HG02870 (cell line): ENCODE data around the gene PSD4.
A peak's percentile ranks its signal among the peaks of the same experiment; 100 is the strongest.
"Not testable (repeated sequence)": the region's sequence is repeated elsewhere in the genome, so short reads cannot be mapped to it uniquely, and the experiment has no call there.

Experiments
- ATAC-seq: cut with Tn5 transposase; IDR thresholded peaks from one replicate; pipeline ENCODE4 v1.9.1; 2021; ENCODE audit warnings: mild to moderate bottlenecking, moderate library complexity; ENCODE audit not compliant: unreplicated experiment

The PSD4 gene

DNA sequence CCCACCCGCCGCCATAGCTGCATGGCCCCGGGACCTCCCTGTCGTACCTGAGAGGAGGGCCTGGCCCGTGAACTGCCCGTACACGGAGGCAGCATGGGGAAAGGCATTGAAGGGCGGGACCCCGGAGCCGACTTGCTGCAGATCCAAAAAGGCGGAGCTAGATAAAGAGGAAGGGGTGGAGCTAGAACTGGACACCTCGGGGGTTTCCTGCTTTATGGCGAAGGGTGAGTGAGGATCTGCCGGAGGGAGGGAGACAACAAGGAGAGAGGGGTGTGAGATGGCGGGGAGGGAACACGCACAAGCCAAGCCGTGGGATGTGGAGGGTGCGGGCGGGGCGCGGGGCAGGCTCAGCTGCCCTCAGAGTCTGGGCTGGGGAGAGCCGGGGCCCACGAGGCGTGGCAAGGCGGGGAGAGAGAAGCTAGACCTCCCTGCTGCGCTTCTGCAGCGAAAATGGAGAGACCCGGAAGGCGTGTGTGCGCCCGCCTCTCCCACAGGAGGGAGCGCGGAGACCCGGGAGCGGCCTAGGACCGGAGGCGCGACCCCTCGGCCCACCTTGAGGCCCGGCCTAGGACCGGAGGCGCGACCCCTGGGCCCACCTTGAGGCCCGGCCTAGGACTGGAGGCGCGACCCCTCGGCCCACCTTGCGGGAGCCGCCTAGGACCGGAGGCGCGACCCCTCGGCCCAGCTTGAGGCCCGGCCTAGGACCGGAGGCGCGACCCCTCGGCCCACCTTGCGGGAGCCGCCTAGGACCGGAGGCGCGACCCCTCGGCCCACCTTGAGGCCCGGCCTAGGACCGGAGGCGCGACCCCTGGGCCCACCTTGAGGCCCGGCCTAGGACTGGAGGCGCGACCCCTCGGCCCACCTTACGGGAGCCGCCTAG, 61.8 kb downstream of the PSD4 start:
- not testable (repeated sequence) for ATAC-seq

DNA sequence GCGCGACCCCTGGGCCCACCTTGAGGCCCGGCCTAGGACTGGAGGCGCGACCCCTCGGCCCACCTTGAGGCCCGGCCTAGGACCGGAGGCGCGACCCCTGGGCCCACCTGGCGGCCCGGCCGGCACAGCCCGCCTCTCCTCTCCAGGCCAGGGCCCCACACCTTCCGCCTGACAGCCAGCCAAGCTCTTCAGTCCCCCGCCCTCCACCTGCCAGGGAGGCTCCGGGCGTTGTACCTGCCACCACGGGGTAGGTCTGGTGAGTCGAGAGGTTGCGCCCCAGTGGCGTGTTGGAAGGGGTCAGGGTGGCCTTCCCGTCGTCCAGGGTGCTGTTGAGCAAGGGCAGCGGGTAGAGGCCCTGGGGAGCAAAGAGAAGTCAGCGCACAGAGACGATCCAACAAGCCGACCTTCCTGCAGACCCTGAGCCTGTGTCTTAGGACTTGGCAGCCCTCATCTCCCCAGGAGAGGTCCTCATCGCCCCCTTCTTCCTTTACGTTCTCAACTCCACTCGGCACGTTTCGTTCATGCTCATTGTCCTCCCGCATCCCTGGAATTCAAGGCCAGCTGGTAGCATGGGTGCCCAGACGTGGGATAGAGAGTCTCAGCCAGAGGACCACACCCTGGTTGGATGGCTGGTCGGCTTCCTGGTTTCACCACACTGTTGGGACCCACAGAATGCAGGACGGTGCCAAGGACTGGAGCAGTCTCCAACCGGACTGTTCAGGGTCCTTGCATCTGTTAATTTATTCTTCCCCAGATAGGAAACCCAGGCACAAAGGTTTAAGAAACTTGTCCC, 62.8 kb downstream of the PSD4 start:
- no peak for ATAC-seq

DNA sequence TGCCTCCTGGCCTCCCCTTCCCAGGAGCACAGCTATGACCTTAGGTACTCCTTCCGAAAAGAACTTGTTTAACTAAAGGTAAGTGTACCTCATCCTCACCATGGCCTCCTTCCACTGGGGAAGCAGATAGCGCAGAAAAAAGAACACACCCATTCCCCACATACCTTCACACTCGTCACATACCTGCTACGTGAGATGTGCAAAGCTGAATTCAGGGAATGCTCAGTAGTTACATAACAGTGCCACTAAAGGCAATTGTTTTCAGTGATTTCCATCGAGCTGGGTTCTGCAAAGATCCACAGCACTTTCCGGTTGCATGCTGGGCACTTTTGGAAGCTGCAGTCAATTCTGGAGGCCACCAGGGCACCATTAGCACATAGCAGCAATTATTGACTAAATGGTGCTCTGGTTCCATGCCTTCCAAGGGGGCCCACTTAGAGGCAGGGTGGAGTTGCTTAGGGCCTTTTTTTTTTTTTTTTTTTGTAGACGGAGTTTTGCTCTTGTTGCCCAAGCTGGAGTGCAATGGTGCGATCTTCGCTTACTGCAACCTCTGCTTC, 63.9 kb downstream of the PSD4 start:
- ATAC-seq: no peak

DNA sequence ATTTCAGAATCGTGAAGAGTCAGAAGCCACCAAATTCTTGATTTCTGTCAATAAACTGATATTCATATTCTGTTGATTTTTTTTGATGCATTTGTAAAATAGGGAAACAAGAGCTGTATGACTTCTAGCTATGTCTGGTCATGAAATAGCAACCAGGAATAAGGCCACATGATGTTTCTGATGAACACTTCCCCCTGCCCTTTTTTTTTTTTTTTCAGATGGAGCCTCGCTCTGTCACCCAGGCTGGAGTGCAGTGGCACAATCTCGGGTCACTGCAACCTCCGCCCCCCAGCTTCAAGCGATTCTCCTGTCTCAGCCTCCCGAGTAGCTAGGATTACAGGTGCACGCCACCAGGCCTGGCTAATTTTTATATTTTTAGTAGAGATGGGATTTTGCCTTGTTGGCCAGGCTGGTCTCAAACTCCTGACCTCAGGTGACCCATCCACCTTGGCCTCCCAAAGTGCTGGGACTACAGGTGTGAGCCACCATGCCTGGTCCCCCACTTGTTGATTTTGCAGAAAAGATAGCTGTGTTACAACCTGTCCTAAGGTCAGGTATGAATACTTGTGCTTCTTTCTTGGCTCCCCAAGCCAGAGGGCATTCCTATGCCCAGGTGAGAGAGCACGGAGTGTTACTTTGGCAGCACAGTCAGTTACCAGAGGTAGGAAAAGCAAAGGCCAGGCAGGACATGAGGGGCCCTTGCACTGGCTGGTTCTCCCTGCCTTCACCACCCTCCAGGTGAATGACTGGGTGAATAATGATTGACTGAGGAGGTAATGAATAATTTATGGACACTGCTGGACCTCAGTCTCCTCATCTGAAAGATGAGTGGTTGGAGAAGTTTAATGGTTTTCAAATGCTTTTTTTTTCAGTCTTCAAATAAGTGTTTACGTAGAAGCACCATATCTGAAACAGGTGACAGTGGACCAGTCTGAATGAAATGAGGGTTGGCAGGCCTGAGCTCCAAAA, 65.4 kb downstream of the PSD4 start:
- no peak for ATAC-seq

DNA sequence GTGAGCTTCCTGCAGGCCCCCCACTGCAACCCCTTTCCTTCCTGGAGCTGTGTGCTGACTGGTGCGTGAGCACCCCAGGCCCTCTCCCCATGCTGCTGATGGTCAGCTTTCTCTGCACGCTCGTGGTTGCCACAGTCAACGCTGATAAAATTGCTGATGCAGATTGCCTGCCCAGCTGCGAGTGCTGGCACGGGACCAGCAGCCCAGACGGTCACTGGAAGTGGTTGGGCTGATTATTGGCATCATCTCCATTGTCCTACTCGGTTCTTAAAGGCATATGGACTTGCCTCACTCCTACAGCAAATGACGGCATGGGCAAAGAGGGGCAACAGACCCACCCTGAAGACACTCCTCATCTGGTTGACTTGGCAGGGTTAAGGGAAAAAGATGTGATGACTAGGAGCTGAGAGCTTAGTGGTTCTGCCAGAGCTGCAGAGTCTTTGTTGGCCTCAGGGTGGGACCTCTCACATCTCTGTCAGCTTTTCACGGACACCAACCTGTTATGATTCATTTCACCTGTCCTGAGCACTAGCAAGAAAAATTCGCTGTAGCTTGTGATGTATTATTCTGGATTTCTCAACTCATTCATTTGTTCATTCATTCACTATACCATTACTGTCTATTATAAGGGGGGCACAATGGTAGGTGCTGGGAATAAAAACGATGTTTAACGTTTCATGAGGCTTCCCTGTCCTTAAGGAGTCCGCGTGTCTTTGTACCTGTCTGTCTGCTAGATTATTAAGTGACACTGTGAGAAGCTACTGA, 66.6 kb downstream of the PSD4 start:
- no peak for ATAC-seq

DNA sequence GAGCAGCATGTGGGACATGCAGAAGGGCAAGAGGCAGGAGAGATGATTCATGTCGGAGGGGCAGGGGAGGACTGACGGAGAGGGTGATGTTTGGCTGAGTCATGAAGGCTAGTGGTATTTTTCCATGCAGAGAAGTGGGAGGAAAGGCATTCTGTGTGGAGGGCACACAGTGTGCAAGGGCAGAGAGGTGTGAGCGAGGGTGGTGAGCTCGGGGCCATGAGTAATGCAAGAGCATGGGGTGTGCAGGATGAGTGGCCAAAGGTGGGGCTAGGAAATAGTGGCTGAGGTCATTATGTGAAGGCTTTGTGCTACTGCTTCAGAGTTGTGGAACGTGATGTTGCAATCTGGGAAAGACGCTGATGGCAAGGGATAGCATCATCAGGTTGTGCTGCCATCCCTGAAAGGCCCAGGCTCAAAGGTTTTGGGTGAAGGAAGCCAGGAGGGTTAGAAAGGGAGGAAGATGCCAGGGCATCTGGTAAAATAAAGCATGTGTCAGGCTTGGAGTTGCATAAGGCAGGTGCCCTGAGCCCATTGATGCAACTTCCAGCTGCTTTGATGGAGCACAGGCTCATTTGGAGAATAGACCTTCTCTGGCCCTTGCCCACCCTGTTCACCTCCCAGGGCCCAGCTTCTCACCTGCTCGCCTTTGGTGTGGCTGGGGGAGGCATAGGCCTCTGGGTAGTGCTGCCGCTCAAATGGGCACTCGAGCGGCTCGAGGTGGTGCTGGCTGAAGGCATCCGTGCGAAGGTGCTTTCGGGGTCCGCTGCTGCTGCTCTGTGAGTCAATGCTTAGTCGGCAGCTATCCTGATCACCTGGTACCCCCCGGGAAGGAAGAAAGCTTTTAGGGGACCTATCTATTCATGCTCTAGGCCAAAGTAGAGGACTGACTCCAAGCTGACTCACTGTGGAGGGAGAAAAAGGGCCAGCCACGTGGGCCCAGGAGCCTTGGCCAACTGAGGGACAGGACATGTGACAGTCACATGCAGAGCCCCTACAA, 67.4 kb downstream of the PSD4 start:
- no peak for ATAC-seq

DNA sequence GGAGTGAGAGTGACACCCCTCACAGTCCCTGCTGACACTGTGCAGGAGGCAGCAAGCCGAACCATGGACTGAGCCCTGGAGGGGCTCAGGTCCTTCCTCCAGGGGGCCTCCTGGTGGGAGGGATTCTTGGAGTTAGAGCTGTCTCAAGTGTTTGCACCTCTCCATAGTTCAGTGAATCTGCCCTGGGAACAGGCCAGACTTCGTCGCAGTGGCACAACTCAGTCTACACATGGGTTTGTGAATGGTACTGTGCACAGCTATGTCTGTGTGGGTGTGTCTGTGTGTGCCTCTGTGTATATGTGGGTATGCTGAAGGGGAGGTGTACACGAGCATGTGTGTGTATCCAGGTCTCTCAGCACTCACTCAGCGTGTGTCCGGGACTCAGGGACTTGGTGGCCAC, 68.6 kb downstream of the PSD4 start:
- no peak for ATAC-seq

DNA sequence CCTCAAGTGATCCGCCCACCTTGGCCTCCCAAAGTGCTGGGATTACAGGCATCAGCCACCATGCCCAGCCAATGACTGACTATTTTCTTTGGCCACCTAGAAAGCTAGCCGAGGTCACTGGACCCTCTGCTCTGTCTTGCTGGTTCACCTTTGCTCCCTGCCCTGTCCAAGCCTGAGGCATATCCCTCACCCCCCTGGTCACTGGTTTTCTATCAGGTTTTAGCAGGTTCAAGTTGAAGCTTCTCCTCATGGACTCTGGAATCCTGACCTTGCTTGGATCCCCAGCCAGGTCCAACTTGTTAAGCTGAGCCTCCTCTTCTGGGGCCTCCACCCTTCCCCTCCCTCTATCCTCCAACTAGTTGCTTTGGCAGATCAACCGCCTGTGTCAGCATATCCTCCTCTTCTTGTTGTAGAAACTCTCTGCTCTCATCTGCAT, 71.5 kb downstream of the PSD4 start:
- ATAC-seq: no peak

DNA sequence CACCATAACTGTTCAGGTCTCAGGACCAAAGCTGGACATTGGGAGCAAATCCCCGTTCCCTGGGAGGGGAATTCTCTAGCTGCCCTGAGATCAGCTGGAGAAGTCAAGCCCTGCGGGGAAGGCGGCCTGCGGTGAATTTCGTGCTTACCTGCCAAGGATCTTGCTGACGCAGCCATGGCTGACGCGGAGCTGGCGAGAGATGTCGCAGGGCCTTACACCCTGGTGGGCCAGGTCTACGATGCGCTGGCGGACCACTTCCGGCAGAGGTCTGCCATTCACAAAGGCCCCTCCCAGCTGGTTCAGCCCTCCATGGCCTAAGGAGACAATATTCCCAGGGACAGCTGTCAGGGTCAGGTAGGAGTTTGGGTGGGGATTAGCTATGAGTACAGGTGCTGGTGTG, 72.8 kb downstream of the PSD4 start:
- no peak for ATAC-seq

DNA sequence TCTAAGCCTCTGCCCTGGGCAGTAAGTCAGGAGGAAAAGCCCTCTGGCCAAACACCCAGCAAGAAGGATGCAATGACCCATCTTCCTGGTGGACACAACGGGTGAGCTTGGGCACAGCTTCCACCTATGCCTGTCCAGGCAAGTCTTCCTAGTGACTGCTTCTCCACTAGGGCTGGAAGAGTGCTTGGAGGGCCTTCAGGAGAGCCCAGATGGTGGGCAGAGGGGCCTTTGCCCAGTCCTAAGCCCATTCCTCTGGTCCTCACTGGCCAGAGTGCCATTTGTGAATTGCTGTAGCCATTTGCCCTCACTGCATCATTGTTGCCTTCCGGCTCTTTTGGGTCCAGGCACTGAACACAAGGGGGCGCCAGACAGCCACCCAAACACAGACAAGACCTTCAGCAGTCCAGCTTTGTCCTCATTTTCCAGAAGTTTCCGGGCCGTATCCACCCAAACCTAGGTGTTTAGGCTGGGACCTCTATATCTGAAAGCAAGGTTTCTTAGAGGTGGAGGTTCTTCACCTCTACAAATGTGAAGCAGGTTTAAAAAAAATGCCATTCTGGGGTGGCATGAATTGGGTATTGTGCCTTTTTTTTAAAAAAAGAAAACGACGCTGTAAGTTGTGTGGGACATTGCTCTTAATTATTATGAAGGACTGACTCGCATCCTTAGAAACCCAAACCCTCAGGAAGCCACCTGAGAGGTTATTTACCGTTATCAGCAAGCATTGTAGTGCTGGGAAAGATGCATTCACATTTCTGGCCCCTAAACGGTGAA, 75.4 kb downstream of the PSD4 start:
- peak; percentile 55 for ATAC-seq

DNA sequence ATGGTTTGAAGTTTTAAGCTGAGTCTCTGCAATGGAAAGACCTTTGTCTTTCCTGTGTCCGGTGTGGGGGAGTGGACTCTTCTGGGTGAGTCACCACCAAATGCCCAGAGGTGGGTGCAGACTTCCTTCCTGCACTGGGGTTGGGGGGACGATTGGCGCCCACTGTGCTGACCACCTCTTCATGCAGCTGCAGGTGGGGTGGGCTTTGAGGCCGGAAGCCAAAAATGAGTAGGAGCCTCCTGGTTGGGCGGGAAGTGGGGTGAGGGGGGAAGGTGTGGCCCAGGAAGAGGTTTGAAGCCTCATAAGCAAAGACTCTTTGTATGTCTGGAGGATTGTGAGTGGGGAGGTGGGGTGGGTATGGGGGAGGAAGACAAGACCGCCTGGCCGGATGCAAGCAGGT, 77.3 kb downstream of the PSD4 start:
- no peak for ATAC-seq

DNA sequence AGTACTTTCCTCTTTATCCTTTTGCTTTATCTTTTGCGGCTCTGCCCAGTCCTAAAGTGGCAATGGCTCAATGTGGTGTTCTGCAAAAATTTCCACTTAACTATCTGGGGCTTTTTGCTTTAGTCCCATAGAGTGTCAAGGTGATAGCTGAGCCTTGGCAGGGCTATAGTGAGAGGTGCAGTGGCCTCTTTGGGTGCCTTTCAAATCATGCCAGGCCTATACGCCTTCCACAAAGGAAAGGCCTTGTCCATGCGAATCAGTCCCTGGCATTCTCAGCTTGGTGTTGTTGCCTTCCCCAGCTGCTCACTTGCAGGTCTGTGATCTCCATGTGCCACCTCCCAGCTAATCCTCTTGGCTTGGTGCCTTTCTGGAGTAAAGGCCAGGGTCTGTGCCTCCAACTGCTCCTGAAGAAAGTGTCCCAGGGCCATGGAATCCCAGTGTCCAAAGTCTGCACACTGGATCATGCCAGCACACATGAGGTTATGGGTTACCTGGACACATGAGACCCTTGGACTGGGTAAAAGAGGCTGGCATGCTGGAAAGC, 78.3 kb downstream of the PSD4 start:
- no peak for ATAC-seq

DNA sequence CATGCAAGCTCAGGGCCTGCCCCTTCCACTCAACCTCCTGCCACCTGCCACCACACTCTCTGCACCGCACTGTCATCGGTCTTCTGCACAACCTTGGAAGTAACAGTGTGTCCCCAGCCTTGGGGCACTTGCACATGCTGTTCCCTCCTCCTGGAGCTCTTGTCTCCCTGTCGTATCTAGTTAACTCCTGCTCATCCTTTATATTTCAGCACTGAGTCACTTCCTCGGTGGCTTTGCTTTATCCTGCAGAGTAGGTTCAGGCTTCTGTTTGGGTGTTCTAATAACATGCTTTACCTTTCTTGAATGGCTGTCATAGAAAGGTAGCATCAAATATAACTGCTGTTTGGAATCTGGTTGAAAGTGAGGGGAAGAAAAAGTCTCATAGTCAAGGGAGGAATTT, 79.7 kb downstream of the PSD4 start:
- ATAC-seq: no peak

DNA sequence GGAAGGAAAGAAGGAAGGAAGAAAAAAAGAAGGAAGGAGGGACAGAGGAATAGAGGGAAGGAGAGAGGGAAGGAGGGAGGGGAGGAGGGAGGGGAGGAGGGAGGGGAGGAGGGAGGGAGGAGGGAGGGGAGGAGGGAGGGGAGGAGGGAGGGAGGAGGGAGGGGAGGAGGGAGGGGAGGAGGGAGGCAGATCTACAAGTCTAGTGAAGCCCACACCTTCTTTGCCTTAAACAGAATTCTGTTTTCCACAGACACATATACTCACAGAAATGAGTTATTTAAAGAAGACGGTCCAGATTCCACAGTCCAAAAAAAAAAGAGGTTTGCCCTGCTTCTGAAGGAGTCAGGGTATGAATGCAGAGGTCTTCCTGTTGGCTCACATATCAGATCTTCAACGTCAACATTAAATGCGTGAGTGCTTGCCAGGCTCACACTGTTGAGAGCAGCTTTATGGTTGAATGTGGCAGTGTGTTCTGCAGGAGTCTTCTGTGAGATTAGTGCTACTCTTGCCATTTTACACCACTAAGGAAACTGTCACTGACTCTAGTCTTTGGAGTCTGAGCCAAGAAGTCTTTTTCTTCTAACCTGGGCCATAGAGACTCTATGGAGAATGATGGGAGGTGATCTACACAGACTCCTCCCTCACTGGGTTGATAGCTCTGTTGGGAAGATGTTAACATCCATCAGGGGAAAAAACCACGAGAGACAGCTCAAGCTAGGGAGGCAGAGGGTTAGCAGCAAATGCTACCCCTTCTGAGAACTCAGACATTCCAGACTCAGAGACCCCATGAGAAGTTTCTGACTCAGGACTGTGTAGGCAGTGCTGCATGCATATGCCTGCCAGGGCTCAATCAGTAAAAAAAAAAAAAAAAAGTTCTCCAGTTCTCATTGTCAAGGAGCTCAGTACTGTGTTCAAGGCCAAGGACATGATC, 81.6 kb downstream of the PSD4 start:
- no peak for ATAC-seq

DNA sequence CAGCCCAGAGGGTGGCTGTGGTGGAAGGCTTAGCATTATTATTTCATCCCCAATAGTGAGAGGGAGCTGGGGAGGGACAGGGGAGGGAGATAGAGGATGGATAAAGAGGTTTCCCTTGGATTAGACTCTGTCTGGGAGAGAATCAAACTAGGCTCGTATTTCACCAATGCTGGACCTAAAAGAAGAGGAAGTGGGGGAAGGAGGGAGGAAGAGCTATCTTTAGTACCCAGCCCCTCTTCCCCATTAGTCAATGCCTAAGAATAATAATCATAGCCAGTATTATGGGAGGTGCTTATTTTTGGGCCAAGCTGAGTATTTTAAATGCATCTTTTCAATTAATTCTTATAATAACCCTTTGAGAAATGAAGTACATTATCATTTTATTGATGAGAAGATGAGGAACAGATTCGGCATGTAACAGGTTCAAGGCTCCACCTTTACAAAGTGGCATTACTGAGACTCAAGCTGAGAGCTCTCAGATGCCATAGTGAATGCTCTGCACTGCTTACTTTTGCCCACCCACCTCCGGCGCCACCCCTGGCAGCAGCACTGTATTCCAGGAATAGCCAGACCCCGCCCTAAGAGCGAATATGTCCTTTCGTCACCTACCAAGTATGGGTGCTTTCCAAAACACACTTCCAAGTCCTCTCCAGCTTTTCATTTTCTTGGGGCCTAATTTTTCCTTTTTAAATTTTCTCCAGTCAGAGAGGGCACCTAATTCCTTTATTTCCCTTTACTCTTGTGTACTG, 83.9 kb downstream of the PSD4 start:
- ATAC-seq: no peak
